Colonic mucosa (tissue), 4 donors: ENCODE results near the gene RUSF1. TPM values are rescaled to one million over a fixed set of nuclear protein-coding genes. Genes with fewer than 3 reads are reported as not detected.
"Not testable (repeated sequence)": the region's sequence is repeated elsewhere in the genome, so short reads cannot be mapped to it uniquely, and the experiment has no call there.

ENCODE experiments used
- DNase-seq: peaks from one replicate; pipeline ENCODE4 v3.0.0-alpha.2; 2020
- H3K27ac ChIP-seq: fragments of 200-600 bp; one replicate; pipeline ENCODE4 v1.8.0; 2021
- H3K27me3 ChIP-seq: fragments of 200-600 bp; one replicate; pipeline ENCODE4 v1.8.0; 2021
- H3K36me3 ChIP-seq: fragments of 200-600 bp; one replicate; pipeline ENCODE4 v1.8.0; 2021
- H3K4me1 ChIP-seq: fragments of 200-600 bp; one replicate; pipeline ENCODE4 v1.8.0; 2021; ENCODE audit warnings: mild to moderate bottlenecking
- H3K4me3 ChIP-seq: fragments of 200-600 bp; one replicate; pipeline ENCODE4 v1.8.0; 2021
- H3K9ac ChIP-seq, 2 donors: one replicate each; pipeline ENCODE4 v1.7.0; 2013; ENCODE audit warnings: control low read depth in 2 of 2, low read depth in 2 of 2, low read length in 2 of 2
- H3K9me3 ChIP-seq: fragments of 200-600 bp; one replicate; pipeline ENCODE4 v1.8.0; 2021
- intact Hi-C: fragments of 100-400 bp; cut with DNase I; formaldehyde crosslinking; loops from one replicate; pipeline ENCODE4 v1.14.1; 2022
- total RNA-seq, 2 donors: library from RNA; stranded (reverse); fragmentation: NEBNext Ultra II Directional in 1 of 2; extraction: Animal tissue kit (Norgen Biotek cat#: 25700) in 1 of 2; gene quantifications; one replicate each; pipeline ENCODE4 v1.2.1, GENCODE V29; 2021
- TF ChIP-seq, protein P1 (sequence below): fragments of 200-600 bp; IDR thresholded peaks from one replicate; pipeline ENCODE4 v1.8.0; 2022; ENCODE audit warnings: antibody characterized with exemption, mild to moderate bottlenecking
- donor health status: healthy.
- donor health status: DM: no; HTN: no; CAD: no.
- donor health status: DM: no; HTN: no; CAD: no.

RUSF1 gene
- total RNA-seq, 2 donors from 2014 or later, result 53.3 to 78.1 TPM

DNA sequence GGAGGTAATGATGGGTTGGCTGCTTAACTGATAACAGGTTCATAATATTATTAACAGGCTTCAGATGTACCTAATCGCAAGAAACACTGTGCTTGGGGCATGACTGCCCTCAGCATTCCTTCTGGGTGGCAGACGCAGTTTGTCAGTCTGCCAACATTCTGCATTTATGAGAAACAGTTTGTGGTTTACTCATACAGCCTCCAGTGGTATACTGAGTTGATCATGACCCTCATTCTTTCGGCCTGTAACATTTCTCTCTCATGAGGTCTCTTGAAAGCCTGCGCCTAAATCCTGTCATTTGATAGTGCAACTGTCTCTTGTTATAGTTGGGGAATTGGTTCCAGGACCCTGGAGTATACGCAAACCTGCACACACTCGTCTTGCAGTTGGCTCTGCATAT is 4.9 kb upstream of the RUSF1 start:
- no peak overlapping the region for H3K4me3 ChIP-seq
- no peaks in the 10 kb centered on the region for H3K36me3 ChIP-seq
- peaks cover 3% of the 10 kb centered on the region for H3K4me1 ChIP-seq
- TF ChIP-seq, protein P1, sequence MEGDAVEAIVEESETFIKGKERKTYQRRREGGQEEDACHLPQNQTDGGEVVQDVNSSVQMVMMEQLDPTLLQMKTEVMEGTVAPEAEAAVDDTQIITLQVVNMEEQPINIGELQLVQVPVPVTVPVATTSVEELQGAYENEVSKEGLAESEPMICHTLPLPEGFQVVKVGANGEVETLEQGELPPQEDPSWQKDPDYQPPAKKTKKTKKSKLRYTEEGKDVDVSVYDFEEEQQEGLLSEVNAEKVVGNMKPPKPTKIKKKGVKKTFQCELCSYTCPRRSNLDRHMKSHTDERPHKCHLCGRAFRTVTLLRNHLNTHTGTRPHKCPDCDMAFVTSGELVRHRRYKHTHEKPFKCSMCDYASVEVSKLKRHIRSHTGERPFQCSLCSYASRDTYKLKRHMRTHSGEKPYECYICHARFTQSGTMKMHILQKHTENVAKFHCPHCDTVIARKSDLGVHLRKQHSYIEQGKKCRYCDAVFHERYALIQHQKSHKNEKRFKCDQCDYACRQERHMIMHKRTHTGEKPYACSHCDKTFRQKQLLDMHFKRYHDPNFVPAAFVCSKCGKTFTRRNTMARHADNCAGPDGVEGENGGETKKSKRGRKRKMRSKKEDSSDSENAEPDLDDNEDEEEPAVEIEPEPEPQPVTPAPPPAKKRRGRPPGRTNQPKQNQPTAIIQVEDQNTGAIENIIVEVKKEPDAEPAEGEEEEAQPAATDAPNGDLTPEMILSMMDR, result no peak
- H3K27me3 ChIP-seq, result no peaks in the 10 kb centered on the region
- intact Hi-C loops, result no loop called here
- H3K9ac ChIP-seq, result no peak overlapping the region
- DNase-seq, result no peak
- no peak overlapping the region for H3K27ac ChIP-seq
- H3K9me3 ChIP-seq, result no peaks in the 10 kb centered on the region

DNA sequence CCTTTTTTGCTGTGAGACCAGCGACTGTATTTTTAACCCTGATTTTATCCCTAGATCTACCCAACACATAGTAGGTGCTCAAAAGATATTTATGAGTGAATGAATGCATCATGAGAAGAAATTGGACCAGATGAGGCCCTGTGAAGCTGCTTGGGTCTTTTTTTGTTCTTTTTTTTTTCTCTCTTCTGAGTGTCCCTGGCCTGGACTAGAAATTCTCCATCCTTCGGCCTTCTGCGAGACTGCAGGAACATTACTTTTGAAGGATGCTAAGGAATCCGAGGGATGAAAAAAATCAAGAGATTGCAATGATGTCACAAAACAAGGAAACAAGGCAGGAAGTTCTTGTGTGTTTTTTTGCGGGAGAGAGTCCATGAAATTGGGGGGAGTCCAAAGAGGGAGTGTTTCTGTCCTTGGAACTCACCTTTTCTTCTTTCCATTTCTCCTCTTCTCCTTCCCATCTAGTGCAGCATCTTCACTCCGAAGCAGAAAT is 560 bp upstream of the RUSF1 start:
- intact Hi-C loops, result loop anchor here (10.0 kb wide), 1 partner anchor 206 kb away; a partner anchor contains a TSS
- peak overlapping the region; percentile 96 for H3K4me3 ChIP-seq
- H3K4me1 ChIP-seq, result peaks cover 7% of the 10 kb centered on the region
- H3K9me3 ChIP-seq, result no peaks in the 10 kb centered on the region
- TF ChIP-seq, protein P1, result no peak
- peak overlapping the region; percentile 89 for H3K27ac ChIP-seq
- H3K36me3 ChIP-seq, result no peaks in the 10 kb centered on the region
- peak overlapping the region; percentile 89 to 93 for H3K9ac ChIP-seq
- H3K27me3 ChIP-seq, result no peaks in the 10 kb centered on the region
- no peak for DNase-seq

DNA sequence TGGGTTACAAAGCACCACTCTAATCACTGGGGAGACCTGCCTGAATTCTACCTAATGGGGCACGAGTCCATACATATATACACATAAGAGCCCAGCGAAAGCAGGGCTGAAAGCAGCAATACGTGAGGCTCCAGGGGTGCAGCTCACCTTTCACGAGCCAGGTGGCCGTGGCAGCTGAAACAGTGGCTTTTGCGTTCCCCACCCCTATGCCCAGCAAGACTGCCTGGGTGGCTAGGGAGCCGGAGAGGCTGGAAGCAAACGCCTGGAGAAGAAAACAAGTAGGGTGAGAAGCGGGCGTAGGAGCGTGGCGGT is 618 bp downstream of the RUSF1 start:
- no peaks in the 10 kb centered on the region for H3K9me3 ChIP-seq
- H3K36me3 ChIP-seq, result no peaks in the 10 kb centered on the region
- H3K9ac ChIP-seq, result peak overlapping the region; percentile 89 to 93
- TF ChIP-seq, protein P1, result no peak
- peak overlapping the region; percentile 96 for H3K4me3 ChIP-seq
- no peaks in the 10 kb centered on the region for H3K27me3 ChIP-seq
- H3K27ac ChIP-seq, result peak overlapping the region; percentile 89
- peaks cover 7% of the 10 kb centered on the region for H3K4me1 ChIP-seq
- no peak for DNase-seq
- intact Hi-C loops, result loop anchor here (10.0 kb wide), 1 partner anchor 207 kb away; a partner anchor contains a TSS

DNA sequence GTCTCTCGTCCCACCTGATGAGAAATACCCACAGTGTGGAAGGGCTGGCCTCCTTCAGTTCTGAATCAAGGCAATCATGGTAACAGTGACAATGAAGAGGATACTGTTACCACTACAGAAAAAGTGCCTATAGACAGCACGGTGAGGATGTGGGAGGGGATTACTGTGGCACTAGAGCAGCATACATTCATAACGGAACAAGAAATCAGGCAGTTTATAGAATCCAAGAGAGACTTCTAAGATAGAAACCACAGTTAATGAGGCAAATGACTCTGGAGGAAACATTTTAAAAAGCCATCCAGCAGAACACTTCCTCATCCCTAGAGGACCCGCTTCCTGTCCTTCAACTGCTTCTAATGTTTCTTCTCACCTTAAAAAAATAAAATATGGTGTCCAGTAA is 2.7 kb downstream of the RUSF1 start:
- H3K9ac ChIP-seq, result no peak overlapping the region
- TF ChIP-seq, protein P1, result no peak
- no peak overlapping the region for H3K27ac ChIP-seq
- H3K4me3 ChIP-seq, result no peak overlapping the region
- intact Hi-C loops, result loop anchor here (10.0 kb wide), 1 partner anchor 209 kb away; a partner anchor contains a TSS
- H3K36me3 ChIP-seq, result no peaks in the 10 kb centered on the region
- H3K4me1 ChIP-seq, result peaks cover 7% of the 10 kb centered on the region
- no peak for DNase-seq
- no peaks in the 10 kb centered on the region for H3K9me3 ChIP-seq
- no peaks in the 10 kb centered on the region for H3K27me3 ChIP-seq

DNA sequence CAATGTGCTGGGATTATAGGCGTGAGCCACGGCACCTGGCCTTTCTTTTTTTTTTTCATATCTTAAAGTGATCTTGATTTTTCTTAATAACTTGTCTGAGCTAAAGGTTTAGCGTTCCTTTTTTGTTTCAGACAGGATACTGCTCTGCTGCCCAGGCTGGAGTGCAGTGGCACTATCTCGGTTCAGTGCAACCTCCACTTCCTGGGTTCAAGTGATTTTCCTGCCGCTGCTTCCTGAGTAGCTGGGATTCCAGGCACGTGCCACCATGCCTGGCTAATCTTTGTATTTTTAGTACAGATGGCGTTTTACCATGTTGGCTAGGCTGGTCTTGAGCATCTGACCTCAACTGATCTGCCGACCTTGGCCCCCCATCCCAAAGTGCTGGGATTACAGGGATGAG is 4.0 kb downstream of the RUSF1 start:
- H3K4me1 ChIP-seq, result peaks cover 6% of the 10 kb centered on the region
- no peaks in the 10 kb centered on the region for H3K36me3 ChIP-seq
- intact Hi-C loops, result loop anchor here (10.0 kb wide), 1 partner anchor 211 kb away; a partner anchor contains a TSS
- H3K27ac ChIP-seq, result no peak overlapping the region
- no peaks in the 10 kb centered on the region for H3K27me3 ChIP-seq
- no peak for DNase-seq
- H3K9ac ChIP-seq, result no peak overlapping the region
- H3K9me3 ChIP-seq, result no peaks in the 10 kb centered on the region
- H3K4me3 ChIP-seq, result no peak overlapping the region
- TF ChIP-seq, protein P1, result no peak

DNA sequence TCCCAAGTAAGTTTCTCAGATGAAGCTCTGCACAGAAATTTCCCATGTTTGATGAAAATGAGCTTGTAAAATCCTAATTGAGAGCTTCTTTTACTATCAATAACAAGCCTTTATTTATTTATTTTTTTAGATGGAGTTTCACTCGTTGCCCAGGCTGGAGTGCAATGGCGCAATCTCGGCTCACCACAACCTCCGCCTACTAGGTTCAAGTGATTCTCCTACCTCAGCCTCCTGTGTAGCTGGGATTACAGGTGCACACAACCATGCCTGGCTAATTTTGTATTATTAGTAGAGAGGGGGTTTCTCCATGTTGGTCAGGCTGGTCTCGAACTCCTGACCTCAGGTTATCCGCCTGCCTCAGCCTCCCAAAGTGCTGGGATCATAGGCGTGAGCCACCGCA is 4.6 kb downstream of the RUSF1 start:
- DNase-seq, result not testable (repeated sequence)
- intact Hi-C loops, result loop anchor here (10.0 kb wide), 1 partner anchor 211 kb away; a partner anchor contains a TSS

More for the DNA sequence above, 4.6 kb downstream of the RUSF1 start:
- H3K4me3 ChIP-seq, H3K27ac ChIP-seq, H3K9me3 ChIP-seq, H3K27me3 ChIP-seq, H3K36me3 ChIP-seq, H3K9ac ChIP-seq, H3K4me1 ChIP-seq: not testable (repeated sequence)
